H1 (cell line): ENCODE measurements around the gene CDHR2. TPM values are rescaled to one million over a fixed set of nuclear protein-coding genes. Genes with fewer than 3 reads are reported as not detected.

Source experiments
- CTCF ChIA-PET: fragments of 300-600 bp; sonication (Branson Sonifier 250); formaldehyde crosslinking; loops from one replicate; lab custom pipeline; 2021; ENCODE audit not compliant: partially characterized antibody; lab: Charles Lee
- POLR2A ChIA-PET: fragments of 300-600 bp; sonication (Branson Sonifier 250); formaldehyde crosslinking; loops from one replicate; lab custom pipeline; 2021; ENCODE audit warnings: inconsistent platforms; ENCODE audit not compliant: partially characterized antibody; lab: Charles Lee
- DNase-seq, 2 experiments: peaks; one replicate each; pipeline versions ENCODE4 v3.0.0 to v3.0.0-alpha.2; 2010 to 2022; ENCODE audit warnings: low spot score in 2 of 2, low read depth in 1 of 2, mixed read lengths in 1 of 2
- FAIRE-seq: peaks from 2 replicates; lab custom pipeline; 2011; peaks lifted over from hg19 to GRCh38; lab: Jason Lieb, UNC
- H2AFZ ChIP-seq: 2 replicates; pipeline ENCODE4 v1.8.1; 2012; ENCODE audit warnings: low read length, inconsistent platforms
- H2AK5ac ChIP-seq: 2 replicates; pipeline ENCODE4 v1.6.1; 2013; ENCODE audit warnings: low read depth, low read length
- H2BK120ac ChIP-seq: replicated peaks from 2 replicates; pipeline ENCODE3; 2013; ENCODE audit warnings: low read depth, low read length, inconsistent platforms
- H2BK12ac ChIP-seq: 2 replicates; pipeline ENCODE4 v1.6.1; 2013; ENCODE audit warnings: low read depth, low read length
- H2BK15ac ChIP-seq: 2 replicates; pipeline ENCODE4 v1.6.1; 2013; ENCODE audit warnings: low read length
- H2BK20ac ChIP-seq: 2 replicates; pipeline ENCODE4 v1.6.1; 2013; ENCODE audit warnings: low read length
- H2BK5ac ChIP-seq: 2 replicates; pipeline ENCODE4 v1.6.1; 2013; ENCODE audit warnings: low read depth, low read length
- H3K14ac ChIP-seq: 2 replicates; pipeline ENCODE4 v1.6.1; 2013; ENCODE audit warnings: inconsistent platforms; ENCODE audit not compliant: insufficient read length
- H3K18ac ChIP-seq: 2 replicates; pipeline ENCODE4 v1.6.1; 2013; ENCODE audit warnings: low read length; ENCODE audit errors: extremely low read depth
- H3K23ac ChIP-seq: 2 replicates; pipeline ENCODE4 v1.6.1; 2013; ENCODE audit warnings: inconsistent platforms; ENCODE audit not compliant: insufficient read length
- H3K23me2 ChIP-seq: 2 replicates; pipeline ENCODE4 v1.6.1; 2013; ENCODE audit warnings: low read depth, low read length
- H3K27ac ChIP-seq: 2 replicates; pipeline ENCODE4 v1.6.1; 2011; ENCODE audit warnings: low read depth, low read length, inconsistent platforms
- H3K27me3 ChIP-seq, 4 experiments: replicated peaks in 1 of 4; 1 replicate in 1 of 4; 2 replicates in 3 of 4; pipeline versions ENCODE4 v1.6.1 to v1.8.1; 2011 to 2013; ENCODE audit warnings: low read length in 3 of 4, mild to moderate bottlenecking in 3 of 4, inconsistent platforms in 2 of 4, mixed read lengths in 2 of 4, moderate library complexity in 1 of 4; ENCODE audit not compliant: control insufficient read depth in 3 of 4, insufficient read depth in 3 of 4; ENCODE audit errors: extremely low read depth in 1 of 4
- H3K36me3 ChIP-seq, 4 experiments: 2 replicates each; pipeline versions ENCODE4 v1.6.1 to v1.8.1; 2011 to 2013; ENCODE audit warnings: mild to moderate bottlenecking in 4 of 4, low read length in 3 of 4, moderate library complexity in 2 of 4, control low read depth in 1 of 4, inconsistent platforms in 1 of 4; ENCODE audit not compliant: insufficient read depth in 4 of 4, control insufficient read depth in 2 of 4
- H3K4ac ChIP-seq: replicated peaks from 2 replicates; pipeline ENCODE3; 2013; ENCODE audit warnings: low read length, low read depth, mixed read lengths, inconsistent platforms; ENCODE audit not compliant: insufficient read length
- H3K4me1 ChIP-seq, 4 experiments: replicated peaks in 1 of 4; 1 replicate in 1 of 4; 2 replicates in 3 of 4; pipeline versions ENCODE4 v1.6.1 to v1.8.1; 2011 to 2013; ENCODE audit warnings: low read length in 3 of 4, inconsistent platforms in 2 of 4, mixed read lengths in 1 of 4; ENCODE audit not compliant: insufficient read depth in 4 of 4, control insufficient read depth in 3 of 4
- H3K4me2 ChIP-seq, 2 experiments: 2 replicates each; pipeline versions ENCODE4 v1.6.1 to v1.8.1; 2011 to 2013; ENCODE audit warnings: low read depth in 2 of 2, low read length in 2 of 2, control low read depth in 1 of 2, inconsistent platforms in 1 of 2, mild to moderate bottlenecking in 1 of 2; ENCODE audit not compliant: insufficient read depth in 1 of 2
- H3K4me3 ChIP-seq, 4 experiments: fragments of 200-600, 300-600 bp in 1 of 4; sonication (generic), shearing (Covaris generic), sonication (Bioruptor Twin) in 1 of 4; 2 replicates each; pipeline versions ENCODE4 v1.5.1 to v1.8.1; 2011 to 2016; ENCODE audit warnings: low read length in 4 of 4, low read depth in 3 of 4, control low read depth in 2 of 4, inconsistent platforms in 2 of 4, mild to moderate bottlenecking in 2 of 4, mixed read lengths in 1 of 4, moderate library complexity in 1 of 4; ENCODE audit not compliant: insufficient read depth in 2 of 4; ENCODE audit errors: extremely low read depth in 1 of 4
- H3K56ac ChIP-seq: replicated peaks from 2 replicates; pipeline ENCODE3; 2013; ENCODE audit warnings: low read depth, mild to moderate bottlenecking, mixed read lengths, low read length, inconsistent platforms; ENCODE audit not compliant: insufficient read length
- H3K79me1 ChIP-seq: 2 replicates; pipeline ENCODE4 v1.6.1; 2013; ENCODE audit warnings: low read depth, low read length, control low read depth
- H3K79me2 ChIP-seq, 2 experiments: 2 replicates each; pipeline versions ENCODE4 v1.6.1 to v1.8.1; 2012 to 2013; ENCODE audit warnings: low read length in 2 of 2, mild to moderate bottlenecking in 2 of 2, inconsistent platforms in 1 of 2; ENCODE audit not compliant: insufficient read depth in 2 of 2, control insufficient read depth in 1 of 2
- H3K9ac ChIP-seq, 4 experiments: replicated peaks in 1 of 4; 1 replicate in 1 of 4; 2 replicates in 3 of 4; pipeline versions ENCODE4 v1.6.1 to v1.8.1; 2011 to 2013; ENCODE audit warnings: low read depth in 3 of 4, low read length in 3 of 4, control low read depth in 2 of 4, mild to moderate bottlenecking in 2 of 4, moderate library complexity in 2 of 4, inconsistent platforms in 1 of 4; ENCODE audit errors: extremely low read depth in 1 of 4
- H3K9me3 ChIP-seq, 2 experiments: 2 replicates each; pipeline versions ENCODE4 v1.6.1 to v1.8.1; 2012 to 2013; ENCODE audit warnings: mild to moderate bottlenecking in 2 of 2, moderate library complexity in 2 of 2, control low read depth in 1 of 2, inconsistent platforms in 1 of 2, low read depth in 1 of 2, low read length in 1 of 2, mixed read lengths in 1 of 2; ENCODE audit not compliant: insufficient read depth in 2 of 2
- H4K20me1 ChIP-seq, 2 experiments: replicated peaks in 1 of 2; 2 replicates each; pipeline versions ENCODE3 to v1.8.1; 2011 to 2013; ENCODE audit warnings: inconsistent platforms in 2 of 2, low read length in 2 of 2, mild to moderate bottlenecking in 1 of 2; ENCODE audit not compliant: insufficient read depth in 2 of 2, control insufficient read depth in 1 of 2
- H4K5ac ChIP-seq: 2 replicates; pipeline ENCODE4 v1.6.1; 2013; ENCODE audit warnings: low read length, low read depth, mixed read lengths, inconsistent platforms; ENCODE audit not compliant: insufficient read length
- H4K8ac ChIP-seq: 2 replicates; pipeline ENCODE4 v1.8.0; 2013; ENCODE audit warnings: mild to moderate bottlenecking, moderate library complexity, low read length, inconsistent platforms; ENCODE audit not compliant: insufficient read depth; ENCODE audit errors: extremely low read depth
- H4K91ac ChIP-seq: replicated peaks from 2 replicates; pipeline ENCODE3; 2013; ENCODE audit warnings: low read length, mixed read lengths, inconsistent platforms; ENCODE audit not compliant: insufficient read length
- PHF8 ChIP-seq: fragments of 200-600 bp; sonication (generic); conservative IDR thresholded peaks from 2 replicates; pipeline ENCODE4 v1.7.1; 2012; ENCODE audit warnings: low read depth, mild to moderate bottlenecking, inconsistent platforms, low read length, moderate library complexity
- WGBS, 2 experiments: shearing (Covaris generic) in 1 of 2; methylation state at CpG; one replicate each; pipeline versions ENCODE4 v1.1.6 to v1.1.7; 2013 to 2015; ENCODE audit warnings: low lambda C conversion rate in 2 of 2, mixed read lengths in 2 of 2, inconsistent platforms in 1 of 2, low coverage in 1 of 2, missing lambda C conversion rate in 1 of 2; ENCODE audit not compliant: insufficient replicate concordance in 2 of 2, insufficient coverage in 1 of 2, insufficient read length in 1 of 2; ENCODE audit errors: extremely low coverage in 1 of 2, missing lambda C conversion rate in 1 of 2; 5-methylcytosine and 5-hydroxymethylcytosine counted together
- polyA plus RNA-seq, 7 experiments: library from polyadenylated mRNA; depleted of rRNA in 3 of 7; stranded (reverse) in 5 of 7; unstranded in 2 of 7; fragments of >200 nt in 5 of 7; fragments of 200-250 nt in 2 of 7; gene quantifications; 1 replicate in 5 of 7; 2 replicates in 1 of 7; 4 replicates in 1 of 7; pipeline versions ENCODE4 v1.2.1 to v1.2.3, GENCODE V29; 2011 to 2013; ENCODE audit warnings: missing spikeins in 2 of 7, mixed read lengths in 2 of 7
- total RNA-seq: library from RNA; stranded (reverse); fragmentation: NEBNext Ultra II Directional; extraction: Animal tissue kit (Norgen Biotek cat#: 25700); gene quantifications from 2 replicates; pipeline ENCODE4 v1.2.1, GENCODE V29; 2021
- TF ChIP-seq, protein P1 (sequence below): IDR thresholded peaks from 2 replicates; pipeline ENCODE4 v1.6.1; 2012; ENCODE audit warnings: inconsistent platforms

The CDHR2 gene
- total and polyA plus RNA-seq, 2 of the 8 experiments (the other 6 are each of a cell fraction or from before 2014, with no cell fraction given), result 0.02 to 0.43 TPM

DNA sequence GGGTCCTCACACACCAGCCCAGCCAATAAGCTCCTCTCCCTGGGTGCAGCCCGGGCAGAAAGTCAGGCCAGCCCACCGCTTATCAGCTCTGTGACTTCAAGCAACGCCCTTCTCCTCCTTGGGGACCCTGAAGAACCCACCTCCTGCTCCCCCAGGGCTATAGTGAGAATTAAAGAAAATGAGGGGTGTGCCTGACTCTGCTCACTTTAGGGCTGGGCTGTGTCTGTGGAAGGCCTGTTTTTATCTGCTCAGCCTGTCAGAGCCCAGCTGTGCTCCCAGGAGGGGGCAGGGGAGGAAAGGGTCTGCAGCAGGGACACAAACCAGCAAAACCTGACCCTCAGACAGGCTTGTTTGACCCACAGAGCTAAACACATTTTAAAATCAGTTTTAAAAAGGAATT is 56.9 kb downstream of the CDHR2 start:
- no peak overlapping the region for H3K4me3 ChIP-seq
- no peak overlapping the region for H3K4me2 ChIP-seq
- no peak overlapping the region for H3K9ac ChIP-seq
- H3K9me3 ChIP-seq, result no peaks in the 10 kb centered on the region
- H3K36me3 ChIP-seq, result no peaks in the 10 kb centered on the region
- no peak overlapping the region for H2BK5ac ChIP-seq
- no peak overlapping the region for H3K14ac ChIP-seq
- H3K4ac ChIP-seq, result no peak overlapping the region
- H2AFZ ChIP-seq, result no peak overlapping the region
- no peaks in the 10 kb centered on the region for H3K79me2 ChIP-seq
- no peak overlapping the region for H4K5ac ChIP-seq
- H3K4me1 ChIP-seq, result peaks cover 0 to 12% (median 5%) of the 10 kb centered on the region in 4 experiments; a peak in 5 of 7 replicates
- H3K27ac ChIP-seq, result no peak overlapping the region
- ChIA-PET POLR2A (interaction anchor here (0.9 to 2.6 kb wide), 4 partner anchors 10 to 69 kb away, joined by 3 to 14 read pairs (median 3); partner anchors contain the start of gene RNF44), CTCF (interaction anchor here (0.7 to 6.0 kb wide), 12 partner anchors 10 to 201 kb away, joined by 3 to 37 read pairs (median 4); no protein-coding TSS in a partner anchor)
- H3K56ac ChIP-seq, result no peak overlapping the region
- TF ChIP-seq, protein P1, sequence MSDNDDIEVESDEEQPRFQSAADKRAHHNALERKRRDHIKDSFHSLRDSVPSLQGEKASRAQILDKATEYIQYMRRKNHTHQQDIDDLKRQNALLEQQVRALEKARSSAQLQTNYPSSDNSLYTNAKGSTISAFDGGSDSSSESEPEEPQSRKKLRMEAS, result no peak
- TF ChIP-seq PHF8, result no peak
- no peak overlapping the region for H3K18ac ChIP-seq
- peaks cover 5 to 14% of the 10 kb centered on the region in 2 experiments for H4K20me1 ChIP-seq
- no peaks in the 10 kb centered on the region for H3K79me1 ChIP-seq
- no peak overlapping the region for H2BK15ac ChIP-seq
- WGBS, 2 experiments, result 86% methylated on average over 3 of the region's 3 CpGs; no CpG with 5 or more reads in 1 of the 2 experiments
- H2BK20ac ChIP-seq, result no peak overlapping the region
- H4K91ac ChIP-seq, result no peak overlapping the region
- no peak overlapping the region; the same call in 1 of the 2 replicates for H4K8ac ChIP-seq
- peaks cover 0 to 12% (median 10%) of the 10 kb centered on the region in 4 experiments; a peak in 5 of 7 replicates for H3K27me3 ChIP-seq
- no peak for FAIRE-seq
- H2BK12ac ChIP-seq, result no peak overlapping the region
- H2BK120ac ChIP-seq, result no peak overlapping the region
- DNase-seq, result no peak
- peaks cover 6% of the 10 kb centered on the region for H3K23me2 ChIP-seq
- H2AK5ac ChIP-seq, result no peak overlapping the region
- no peak overlapping the region for H3K23ac ChIP-seq
